PC-9 (cell line): Measurements from ENCODE around the gene ESPN. TPM values are rescaled to one million over a fixed set of nuclear protein-coding genes. Genes with fewer than 3 reads are reported as not detected.

Experiments used
- BruUV-seq: library from RNA; stranded (reverse); fragments of 400-500 nt; replicated peaks from 2 replicates; lab custom pipeline; 2021; lab: Mats Ljungman, UMichigan
- CTCF ChIA-PET: fragments of 300-600 bp; sonication (Branson Sonifier 250); formaldehyde crosslinking; loops from one replicate; lab custom pipeline; 2022; ENCODE audit warnings: antibody characterized with exemption; lab: Charles Lee
- POLR2A ChIA-PET: fragments of 300-600 bp; sonication (Branson Sonifier 250); formaldehyde crosslinking; loops from one replicate; lab custom pipeline; 2022; ENCODE audit warnings: antibody characterized with exemption; ENCODE audit not compliant: unreplicated experiment; lab: Charles Lee
- DNase-seq, 2 experiments: peaks; one replicate each; pipeline versions ENCODE4 v3.0.0 to v3.0.0-alpha.2; 2015 to 2022; ENCODE audit warnings: mixed read lengths in 1 of 2
- H2AFZ ChIP-seq: fragments of 200-600 bp; sonication (generic); 2 replicates; pipeline ENCODE4 v1.8.1; 2017; ENCODE audit warnings: antibody characterized with exemption
- H3F3A ChIP-seq: fragments of 200-600 bp; sonication (generic); 2 replicates; pipeline ENCODE4 v1.8.1; 2017; ENCODE audit warnings: antibody characterized with exemption, mild to moderate bottlenecking, low read depth; ENCODE audit not compliant: insufficient read depth
- H3K27ac ChIP-seq: fragments of 200-600 bp; sonication (generic); 2 replicates; pipeline ENCODE4 v1.6.1; 2016; ENCODE audit warnings: mixed run types
- H3K27me3 ChIP-seq: fragments of 200-600 bp; sonication (generic); 2 replicates; pipeline ENCODE4 v1.6.1; 2016; ENCODE audit warnings: low read depth, mixed run types; ENCODE audit not compliant: insufficient read depth
- H3K36me3 ChIP-seq: fragments of 200-600 bp; sonication (generic); 2 replicates; pipeline ENCODE4 v1.6.1; 2016; ENCODE audit warnings: low read depth, mixed run types
- H3K4me1 ChIP-seq: fragments of 200-600 bp; sonication (generic); replicated peaks from 2 replicates; pipeline ENCODE4 v1.6.1; 2016; ENCODE audit warnings: mixed run types; ENCODE audit not compliant: insufficient read depth
- H3K4me2 ChIP-seq: fragments of 200-600 bp; sonication (generic); 2 replicates; pipeline ENCODE4 v1.6.1; 2017; ENCODE audit warnings: mixed run types
- H3K4me3 ChIP-seq: fragments of 200-600 bp; sonication (generic); 2 replicates; pipeline ENCODE4 v1.6.1; 2016; ENCODE audit warnings: mixed run types
- H3K79me2 ChIP-seq: fragments of 200-600 bp; sonication (generic); 2 replicates; pipeline ENCODE4 v1.6.1; 2017; ENCODE audit warnings: low read depth, mixed run types
- H3K9me2 ChIP-seq: fragments of 200-600 bp; sonication (generic); 2 replicates; pipeline ENCODE4 v1.8.1; 2017; ENCODE audit warnings: mild to moderate bottlenecking; ENCODE audit not compliant: insufficient read depth
- H3K9me3 ChIP-seq: fragments of 200-600 bp; sonication (generic); 2 replicates; pipeline ENCODE4 v1.8.1; 2016; ENCODE audit warnings: low read depth; ENCODE audit not compliant: insufficient read depth
- H4K20me1 ChIP-seq: fragments of 200-600 bp; sonication (generic); 2 replicates; pipeline ENCODE4 v1.8.1; 2017; ENCODE audit not compliant: insufficient read depth
- EZH2 ChIP-seq: fragments of 200-600 bp; sonication (generic); IDR thresholded peaks from 2 replicates; pipeline ENCODE4 v1.8.0; 2017; ENCODE audit warnings: antibody characterized with exemption, low read depth
- intact Hi-C: fragments of 100-400 bp; cut with micrococcal nuclease; formaldehyde crosslinking; loops from one replicate; pipeline ENCODE4 v1.10.0; 2022; ENCODE audit not compliant: unreplicated experiment
- total RNA-seq: library from RNA; stranded (reverse); gene quantifications from 2 replicates; pipeline ENCODE4 v1.2.3, GENCODE V29; 2021
- TF ChIP-seq, protein P1 (sequence below): fragments of 200-600 bp; sonication (generic); conservative IDR thresholded peaks from 2 replicates; pipeline ENCODE4 v1.6.1; 2017; ENCODE audit warnings: mixed run types, antibody characterized with exemption, mild to moderate bottlenecking, moderate library complexity

ESPN gene
- total RNA-seq, 1 experiment from 2014 or later = 18.6 TPM

GRCh38 chr1:6507461-6507911 is 82.9 kb downstream of the ESPN start:
- no peaks in the 10 kb centered on the region for H4K20me1 ChIP-seq
- TF ChIP-seq, protein P1, sequence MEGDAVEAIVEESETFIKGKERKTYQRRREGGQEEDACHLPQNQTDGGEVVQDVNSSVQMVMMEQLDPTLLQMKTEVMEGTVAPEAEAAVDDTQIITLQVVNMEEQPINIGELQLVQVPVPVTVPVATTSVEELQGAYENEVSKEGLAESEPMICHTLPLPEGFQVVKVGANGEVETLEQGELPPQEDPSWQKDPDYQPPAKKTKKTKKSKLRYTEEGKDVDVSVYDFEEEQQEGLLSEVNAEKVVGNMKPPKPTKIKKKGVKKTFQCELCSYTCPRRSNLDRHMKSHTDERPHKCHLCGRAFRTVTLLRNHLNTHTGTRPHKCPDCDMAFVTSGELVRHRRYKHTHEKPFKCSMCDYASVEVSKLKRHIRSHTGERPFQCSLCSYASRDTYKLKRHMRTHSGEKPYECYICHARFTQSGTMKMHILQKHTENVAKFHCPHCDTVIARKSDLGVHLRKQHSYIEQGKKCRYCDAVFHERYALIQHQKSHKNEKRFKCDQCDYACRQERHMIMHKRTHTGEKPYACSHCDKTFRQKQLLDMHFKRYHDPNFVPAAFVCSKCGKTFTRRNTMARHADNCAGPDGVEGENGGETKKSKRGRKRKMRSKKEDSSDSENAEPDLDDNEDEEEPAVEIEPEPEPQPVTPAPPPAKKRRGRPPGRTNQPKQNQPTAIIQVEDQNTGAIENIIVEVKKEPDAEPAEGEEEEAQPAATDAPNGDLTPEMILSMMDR = no peak
- no peak for TF ChIP-seq EZH2
- no peaks in the 10 kb centered on the region for H3K27me3 ChIP-seq
- H3F3A ChIP-seq = no peaks in the 10 kb centered on the region
- H3K4me1 ChIP-seq = no peaks in the 10 kb centered on the region
- no peak overlapping the region for H3K4me2 ChIP-seq
- H3K27ac ChIP-seq = no peak overlapping the region
- no TSS peak for BruUV-seq
- no peaks in the 10 kb centered on the region for H3K79me2 ChIP-seq
- ChIA-PET POLR2A (no interaction called here), CTCF (interaction anchor here (0.8 kb wide), 1 partner anchor 16 kb away, joined by 5 read pairs; no protein-coding TSS in a partner anchor)
- H2AFZ ChIP-seq = no peak overlapping the region
- no peak for DNase-seq
- no peak overlapping the region for H3K4me3 ChIP-seq
- H3K36me3 ChIP-seq = no peaks in the 10 kb centered on the region
- H3K9me2 ChIP-seq = no peaks in the 10 kb centered on the region
- intact Hi-C loops = no loop called here
- no peaks in the 10 kb centered on the region for H3K9me3 ChIP-seq

DNA sequence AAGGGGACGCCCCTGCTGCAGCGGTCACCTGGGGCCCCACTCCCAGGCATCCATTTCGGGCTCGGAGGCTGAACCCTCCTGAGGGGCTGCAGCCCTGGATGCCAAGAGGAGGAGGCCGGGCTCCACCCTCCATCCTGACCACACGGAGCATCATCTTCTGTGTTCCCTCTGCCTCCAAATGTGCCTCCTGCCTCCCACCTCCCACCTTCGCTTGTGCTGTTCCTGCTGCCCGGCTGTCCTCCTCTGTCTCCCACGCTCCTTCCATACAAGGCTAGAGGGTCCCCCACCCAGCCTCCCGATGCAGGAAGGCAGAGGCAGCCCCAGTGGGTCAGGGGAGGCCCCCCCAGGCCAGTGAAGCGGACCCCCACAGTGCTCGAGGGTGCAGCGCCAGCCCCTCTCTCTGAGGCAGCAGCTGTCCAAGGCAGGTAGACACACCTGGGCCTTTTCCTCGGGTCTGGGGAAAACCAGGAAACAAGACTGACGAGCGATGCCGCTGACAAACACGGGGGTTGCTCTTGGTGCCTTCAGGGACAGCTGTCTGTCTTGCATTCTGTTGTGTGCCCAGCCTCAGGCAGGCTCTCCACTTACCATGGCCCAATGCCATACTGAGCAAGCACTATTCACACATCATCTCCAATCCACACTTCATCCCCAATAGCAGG is 83.7 kb downstream of the ESPN start:
- ChIA-PET POLR2A (no interaction called here), CTCF (no interaction called here)
- peaks cover 5% of the 10 kb centered on the region; the same call in 1 of the 2 replicates for H3K4me1 ChIP-seq
- no peak for DNase-seq
- intact Hi-C loops = no loop called here
- H3K9me3 ChIP-seq = no peaks in the 10 kb centered on the region
- no peaks in the 10 kb centered on the region for H3K27me3 ChIP-seq
- H3K79me2 ChIP-seq = no peaks in the 10 kb centered on the region
- no peaks in the 10 kb centered on the region; the same call in 1 of the 2 replicates for H3F3A ChIP-seq
- no peaks in the 10 kb centered on the region for H3K9me2 ChIP-seq
- H3K36me3 ChIP-seq = no peaks in the 10 kb centered on the region
- BruUV-seq = no TSS peak
- H3K4me3 ChIP-seq = no peak overlapping the region
- H3K4me2 ChIP-seq = no peak overlapping the region
- no peak for TF ChIP-seq EZH2
- TF ChIP-seq, protein P1 = no peak
- no peak overlapping the region for H3K27ac ChIP-seq
- H4K20me1 ChIP-seq = no peaks in the 10 kb centered on the region
- H2AFZ ChIP-seq = no peak overlapping the region

DNA sequence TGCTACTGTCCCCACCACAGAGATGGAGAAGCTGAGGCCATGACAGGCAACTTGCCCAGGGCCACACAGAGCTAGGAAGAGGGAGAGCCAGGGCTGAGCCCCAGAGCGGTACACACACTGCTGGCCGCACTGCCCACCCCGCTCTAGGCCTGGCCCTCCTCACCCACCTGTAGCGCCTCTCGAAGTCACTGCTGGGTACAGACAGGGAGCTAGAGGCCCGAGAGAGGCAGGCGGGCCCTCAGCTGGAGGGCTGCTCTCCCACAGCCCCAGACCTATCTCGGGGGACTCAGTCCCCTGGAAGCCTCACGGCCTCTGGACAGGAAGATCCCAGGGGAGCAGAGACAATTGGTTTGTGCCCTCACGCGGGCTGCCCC is 84.2 kb downstream of the ESPN start:
- no peak for DNase-seq
- Histone ChIP-seq H3K4me3 (no peak overlapping the region), H3K79me2 (no peaks in the 10 kb centered on the region), H3K4me1 (peaks cover 5% of the 10 kb centered on the region; the same call in 1 of the 2 replicates), H3F3A (no peaks in the 10 kb centered on the region; the same call in 1 of the 2 replicates), H2AFZ (no peak overlapping the region), H3K9me3 (no peaks in the 10 kb centered on the region), H3K36me3 (no peaks in the 10 kb centered on the region), H3K4me2 (no peak overlapping the region), H4K20me1 (no peaks in the 10 kb centered on the region), H3K27me3 (no peaks in the 10 kb centered on the region), H3K27ac (no peak overlapping the region), H3K9me2 (no peaks in the 10 kb centered on the region)
- BruUV-seq = no TSS peak
- POLR2A ChIA-PET = interaction anchor here (0.6 kb wide), 1 partner anchor 89 kb away, joined by 12 read pairs; the partner anchor contains the start of gene HES2
- TF ChIP-seq EZH2 = no peak
- TF ChIP-seq, protein P1 = no peak
- intact Hi-C loops = no loop called here
- CTCF ChIA-PET = no interaction called here
